Sigmoid colon (tissue), 4 donors: ENCODE measurements around the gene FXYD2.

ENCODE experiments used
- EP300 ChIP-seq, 4 donors: sonication (generic); formaldehyde crosslinking; IDR thresholded peaks; one replicate each; pipeline ENCODE4 v1.6.1; 2017; ENCODE audit warnings: antibody characterized with exemption in 4 of 4
- POLR2A ChIP-seq, 2 donors: fragments of 450-650 bp; IDR thresholded peaks; one replicate each; pipeline ENCODE4 v1.6.1; 2016; ENCODE audit warnings: antibody characterized with exemption in 2 of 2, mild to moderate bottlenecking in 2 of 2, moderate library complexity in 2 of 2
- TF ChIP-seq, protein P1 (sequence below), 4 experiments: fragments of 450-650 bp in 3 of 4; fragments of 200-600 bp in 1 of 4; IDR thresholded peaks; one replicate each; pipeline ENCODE4 v1.5.1; 2016 to 2019; ENCODE audit warnings: antibody characterized with exemption in 4 of 4, mild to moderate bottlenecking in 3 of 4, moderate library complexity in 2 of 4

DNA sequence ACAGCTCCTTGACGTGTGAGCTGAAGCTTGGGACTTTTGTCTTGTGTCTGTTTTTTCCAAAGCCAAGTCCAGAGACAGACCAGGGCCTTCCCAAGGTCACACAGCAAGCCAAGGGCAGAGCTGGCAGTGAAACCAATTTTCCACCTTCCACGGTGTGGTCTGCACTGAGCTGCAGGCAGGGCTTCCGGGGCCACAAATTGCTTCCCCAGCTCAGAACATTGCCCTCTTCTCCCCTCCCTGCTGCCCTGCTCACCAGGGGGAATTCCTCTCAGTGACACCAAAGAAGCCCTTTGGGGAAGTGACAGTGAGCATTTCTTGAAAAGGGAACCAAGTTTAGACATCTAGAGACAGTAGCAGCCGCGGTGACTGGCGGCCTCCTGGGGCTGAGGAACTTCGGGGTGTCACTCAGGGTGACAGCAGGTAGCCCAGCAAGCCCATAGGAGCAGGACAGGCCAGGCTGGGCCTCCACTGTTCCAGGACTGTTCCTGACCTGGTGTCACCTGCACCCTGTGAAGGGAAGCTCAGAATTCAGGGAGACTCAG, 9.2 kb downstream of the FXYD2 start:
- TF ChIP-seq POLR2A (IDR thresholded peaks at IDR 0.05), result no peak
- no peak for TF ChIP-seq EP300 (IDR thresholded peaks at IDR 0.05)
- TF ChIP-seq, protein P1, sequence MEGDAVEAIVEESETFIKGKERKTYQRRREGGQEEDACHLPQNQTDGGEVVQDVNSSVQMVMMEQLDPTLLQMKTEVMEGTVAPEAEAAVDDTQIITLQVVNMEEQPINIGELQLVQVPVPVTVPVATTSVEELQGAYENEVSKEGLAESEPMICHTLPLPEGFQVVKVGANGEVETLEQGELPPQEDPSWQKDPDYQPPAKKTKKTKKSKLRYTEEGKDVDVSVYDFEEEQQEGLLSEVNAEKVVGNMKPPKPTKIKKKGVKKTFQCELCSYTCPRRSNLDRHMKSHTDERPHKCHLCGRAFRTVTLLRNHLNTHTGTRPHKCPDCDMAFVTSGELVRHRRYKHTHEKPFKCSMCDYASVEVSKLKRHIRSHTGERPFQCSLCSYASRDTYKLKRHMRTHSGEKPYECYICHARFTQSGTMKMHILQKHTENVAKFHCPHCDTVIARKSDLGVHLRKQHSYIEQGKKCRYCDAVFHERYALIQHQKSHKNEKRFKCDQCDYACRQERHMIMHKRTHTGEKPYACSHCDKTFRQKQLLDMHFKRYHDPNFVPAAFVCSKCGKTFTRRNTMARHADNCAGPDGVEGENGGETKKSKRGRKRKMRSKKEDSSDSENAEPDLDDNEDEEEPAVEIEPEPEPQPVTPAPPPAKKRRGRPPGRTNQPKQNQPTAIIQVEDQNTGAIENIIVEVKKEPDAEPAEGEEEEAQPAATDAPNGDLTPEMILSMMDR (IDR thresholded peaks at IDR 0.05), result no peak
